ENCODE data around the gene ITM2C.

DNA sequence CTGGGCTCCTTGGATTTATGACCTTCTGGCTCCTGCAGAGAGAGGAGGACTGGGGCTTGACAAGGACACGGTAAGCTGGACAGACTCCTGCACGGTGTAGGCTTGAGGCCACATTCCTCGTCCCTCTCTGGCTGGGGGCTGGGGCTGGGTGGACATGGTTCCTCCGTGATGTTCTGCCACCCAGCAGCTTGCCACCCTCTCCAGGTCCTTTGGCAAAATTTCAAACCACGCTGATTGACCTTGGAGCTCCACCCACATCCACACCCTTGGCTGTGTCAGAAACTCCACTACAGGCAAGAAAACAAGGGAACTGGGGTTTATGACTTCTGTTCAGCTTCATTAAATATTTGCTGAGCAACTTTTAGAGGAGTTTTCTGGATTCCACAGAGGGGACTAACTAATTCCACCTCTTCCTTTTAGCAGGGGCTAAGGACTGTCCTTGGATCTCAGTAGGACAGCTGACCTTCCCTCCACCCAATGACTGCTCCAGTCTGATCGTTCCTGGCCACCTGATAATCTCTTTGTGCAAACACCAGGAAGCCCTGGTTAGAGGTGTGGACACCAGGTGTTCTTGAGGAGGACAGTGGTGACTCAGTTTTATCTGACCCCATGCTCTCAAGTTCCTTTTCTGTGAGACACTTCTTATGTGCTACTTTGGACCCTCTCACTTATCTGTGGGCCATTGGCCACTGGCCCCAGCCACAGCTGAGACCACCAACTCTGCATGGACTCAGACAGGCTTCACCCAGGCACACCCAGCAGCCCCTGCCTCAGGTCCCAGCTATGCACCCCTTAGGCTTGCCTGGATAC lies 31.0 kb downstream of the ITM2C start:
- TF ChIP-seq, protein P1, sequence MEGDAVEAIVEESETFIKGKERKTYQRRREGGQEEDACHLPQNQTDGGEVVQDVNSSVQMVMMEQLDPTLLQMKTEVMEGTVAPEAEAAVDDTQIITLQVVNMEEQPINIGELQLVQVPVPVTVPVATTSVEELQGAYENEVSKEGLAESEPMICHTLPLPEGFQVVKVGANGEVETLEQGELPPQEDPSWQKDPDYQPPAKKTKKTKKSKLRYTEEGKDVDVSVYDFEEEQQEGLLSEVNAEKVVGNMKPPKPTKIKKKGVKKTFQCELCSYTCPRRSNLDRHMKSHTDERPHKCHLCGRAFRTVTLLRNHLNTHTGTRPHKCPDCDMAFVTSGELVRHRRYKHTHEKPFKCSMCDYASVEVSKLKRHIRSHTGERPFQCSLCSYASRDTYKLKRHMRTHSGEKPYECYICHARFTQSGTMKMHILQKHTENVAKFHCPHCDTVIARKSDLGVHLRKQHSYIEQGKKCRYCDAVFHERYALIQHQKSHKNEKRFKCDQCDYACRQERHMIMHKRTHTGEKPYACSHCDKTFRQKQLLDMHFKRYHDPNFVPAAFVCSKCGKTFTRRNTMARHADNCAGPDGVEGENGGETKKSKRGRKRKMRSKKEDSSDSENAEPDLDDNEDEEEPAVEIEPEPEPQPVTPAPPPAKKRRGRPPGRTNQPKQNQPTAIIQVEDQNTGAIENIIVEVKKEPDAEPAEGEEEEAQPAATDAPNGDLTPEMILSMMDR (IDR thresholded peaks at IDR 0.05): no peak
- TF ChIP-seq EZH2 (IDR thresholded peaks at IDR 0.05; ENCODE audit: borderline replicate concordance, insufficient read depth, low read depth, low read length, poor library complexity, severe bottlenecking): no peak
